Urothelium cell line (cell line): ENCODE results near the gene SLC35C1.

Experiments used
- DNase-seq: peaks from one replicate; pipeline ENCODE4 v3.0.0; 2011; ENCODE audit warnings: low spot score, mixed read lengths
- FAIRE-seq: peaks from 2 replicates; lab custom pipeline; 2011; peaks lifted over from hg19 to GRCh38; lab: Jason Lieb, UNC

Gene SLC35C1

GRCh38 chr11:45860764-45861510 lies 56.0 kb downstream of the SLC35C1 start:
- no peak for FAIRE-seq
- DNase-seq: no peak
